ENCODE results near the gene F8A3. TPM values are rescaled to one million over a fixed set of nuclear protein-coding genes. Genes with fewer than 3 reads are reported as not detected.

Gene F8A3
- total and polyA plus RNA-seq, 2 experiments from 2014 or later, result 2.2 to 7.0 TPM

GRCh38 chrX:155441097-155441496 lies 17.3 kb downstream of the F8A3 start:
- H3K4me2 ChIP-seq, result no peak overlapping the region
- peaks cover 6% of the 10 kb centered on the region for H3K9me3 ChIP-seq (ENCODE audit: low read depth)
- no peaks in the 10 kb centered on the region for H3K27me3 ChIP-seq
- no peaks in the 10 kb centered on the region for H3K4me1 ChIP-seq (ENCODE audit: insufficient read depth)
- H2AFZ ChIP-seq, result no peak overlapping the region
- no peaks in the 10 kb centered on the region for H3K36me3 ChIP-seq (replicated peaks; ENCODE audit: insufficient read depth, low read depth)
- H3K4me3 ChIP-seq, result no peak overlapping the region
- no peak for TF ChIP-seq EZH2phosphoT487 (IDR thresholded peaks at IDR 0.05; ENCODE audit: low read depth, severe bottlenecking, unreplicated experiment)
- H4K20me1 ChIP-seq (ENCODE audit: insufficient read depth, poor library complexity, severe bottlenecking), result no peaks in the 10 kb centered on the region
- H3K27ac ChIP-seq, result no peak overlapping the region
- H3K79me2 ChIP-seq, result no peaks in the 10 kb centered on the region
- DNase-seq (ENCODE audit: low spot score), result no peak
- no peaks in the 10 kb centered on the region for H3K9me2 ChIP-seq (replicated peaks; ENCODE audit: insufficient read depth)

GRCh38 chrX:155435744-155436112 lies 22.7 kb downstream of the F8A3 start:
- Histone ChIP-seq H3K9me3 (ENCODE audit: low read depth) (no peaks in the 10 kb centered on the region), H3K9me2 (replicated peaks; ENCODE audit: insufficient read depth) (no peaks in the 10 kb centered on the region), H4K20me1 (ENCODE audit: insufficient read depth, poor library complexity, severe bottlenecking) (no peaks in the 10 kb centered on the region), H2AFZ (no peak overlapping the region), H3K4me1 (ENCODE audit: insufficient read depth) (no peaks in the 10 kb centered on the region), H3K27ac (no peak overlapping the region), H3K4me3 (no peak overlapping the region), H3K79me2 (no peaks in the 10 kb centered on the region), H3K27me3 (no peaks in the 10 kb centered on the region), H3K36me3 (replicated peaks; ENCODE audit: insufficient read depth, low read depth) (no peaks in the 10 kb centered on the region), H3K4me2 (no peak overlapping the region)
- 90% methylated on average over 2 of the region's 2 CpGs for WGBS (ENCODE audit: low lambda C conversion rate, missing lambda C conversion rate)
- TF ChIP-seq EZH2phosphoT487 (IDR thresholded peaks at IDR 0.05; ENCODE audit: low read depth, severe bottlenecking, unreplicated experiment), result no peak
- TF ChIP-seq CTCF (IDR thresholded peaks at IDR 0.05; ENCODE audit: poor library complexity), result no peak
- TF ChIP-seq EZH2 (IDR thresholded peaks at IDR 0.05; ENCODE audit: borderline replicate concordance), result no peak
- no peak for DNase-seq (ENCODE audit: low spot score)

- H3K27ac ChIP-seq, result no peak overlapping the region
- no peaks in the 10 kb centered on the region for H3K27me3 ChIP-seq
- no peak overlapping the region for H2AFZ ChIP-seq
- no peaks in the 10 kb centered on the region for H3K9me3 ChIP-seq (ENCODE audit: low read depth)
- H3K9me2 ChIP-seq (replicated peaks; ENCODE audit: insufficient read depth), result no peaks in the 10 kb centered on the region
- no peak for DNase-seq (ENCODE audit: low spot score)
- no peaks in the 10 kb centered on the region for H3K4me1 ChIP-seq (ENCODE audit: insufficient read depth)
- WGBS (ENCODE audit: low lambda C conversion rate, missing lambda C conversion rate), result 69% methylated on average over 9 of the region's 9 CpGs
- no peaks in the 10 kb centered on the region for H3K36me3 ChIP-seq (replicated peaks; ENCODE audit: insufficient read depth, low read depth)
- TF ChIP-seq CTCF (IDR thresholded peaks at IDR 0.05; ENCODE audit: poor library complexity), result no peak
- TF ChIP-seq EZH2 (IDR thresholded peaks at IDR 0.05; ENCODE audit: borderline replicate concordance), result no peak
- TF ChIP-seq EZH2phosphoT487 (IDR thresholded peaks at IDR 0.05; ENCODE audit: low read depth, severe bottlenecking, unreplicated experiment), result no peak
- H3K4me3 ChIP-seq, result no peak overlapping the region
- H4K20me1 ChIP-seq (ENCODE audit: insufficient read depth, poor library complexity, severe bottlenecking), result no peaks in the 10 kb centered on the region
- H3K4me2 ChIP-seq, result no peak overlapping the region
- H3K79me2 ChIP-seq, result no peaks in the 10 kb centered on the region
These were observed 23.3 kb downstream of the F8A3 start for GRCh38 chrX:155434906-155435743.

DNA sequence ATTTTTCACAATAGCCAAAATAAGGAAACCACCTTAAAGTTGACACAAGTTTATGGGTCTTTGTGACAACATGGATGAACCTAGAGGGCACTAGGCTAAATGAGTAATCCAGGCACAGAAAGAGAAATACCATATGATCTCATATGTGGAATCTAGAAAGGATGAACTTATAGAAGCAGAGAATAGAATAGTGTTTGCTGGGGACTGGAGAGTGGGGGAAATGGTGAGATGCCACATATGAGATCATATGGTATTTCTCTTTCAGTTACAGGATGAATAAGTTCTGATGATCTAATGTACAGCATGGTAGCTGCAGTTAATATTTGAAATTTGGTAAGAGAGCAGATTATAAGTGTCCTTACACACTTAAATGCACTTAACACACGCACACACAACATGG lies 40.7 kb downstream of the F8A3 start:
- no peaks in the 10 kb centered on the region for H3K4me1 ChIP-seq (ENCODE audit: insufficient read depth)
- H3K4me2 ChIP-seq, result no peak overlapping the region
- no peak overlapping the region for H2AFZ ChIP-seq
- no peaks in the 10 kb centered on the region for H3K9me2 ChIP-seq (replicated peaks; ENCODE audit: insufficient read depth)
- no peaks in the 10 kb centered on the region for H3K9me3 ChIP-seq (ENCODE audit: low read depth)
- TF ChIP-seq EZH2phosphoT487 (IDR thresholded peaks at IDR 0.05; ENCODE audit: low read depth, severe bottlenecking, unreplicated experiment), result no peak
- TF ChIP-seq EZH2 (IDR thresholded peaks at IDR 0.05; ENCODE audit: borderline replicate concordance), result no peak
- no peak for TF ChIP-seq CTCF (IDR thresholded peaks at IDR 0.05; ENCODE audit: poor library complexity)
- 53% methylated on average over 1 of the region's 1 CpG for WGBS (ENCODE audit: low lambda C conversion rate, missing lambda C conversion rate)
- no peaks in the 10 kb centered on the region for H3K27me3 ChIP-seq
- H3K79me2 ChIP-seq, result no peaks in the 10 kb centered on the region
- no peak overlapping the region for H3K27ac ChIP-seq
- DNase-seq (ENCODE audit: low spot score), result no peak
- H3K4me3 ChIP-seq, result no peak overlapping the region
- H4K20me1 ChIP-seq (ENCODE audit: insufficient read depth, poor library complexity, severe bottlenecking), result no peaks in the 10 kb centered on the region
- H3K36me3 ChIP-seq (replicated peaks; ENCODE audit: insufficient read depth, low read depth), result no peaks in the 10 kb centered on the region
